Heart left ventricle (tissue), 16 donors: ENCODE measurements around the gene SZRD1. TPM values are rescaled to one million over a fixed set of nuclear protein-coding genes. Genes with fewer than 3 reads are reported as not detected.

ENCODE experiments used
- ATAC-seq, 4 donors: fragments of 200-7000 bp; cut with Tn5 transposase; one replicate each; pipeline ENCODE4 v1.9.1; 2020 to 2022; ENCODE audit warnings: moderate library complexity in 4 of 4, mild to moderate bottlenecking in 3 of 4, moderate number of reproducible peaks in 1 of 4
- DNase-seq, 5 donors: peaks; one replicate each; pipeline ENCODE4 v3.0.0-alpha.2; 2020
- H3K27ac ChIP-seq, 12 donors: fragments of 200-600 bp; sonication (generic) in 4 of 12; one replicate each; pipeline versions ENCODE4 v1.5.0 to v1.8.0; 2016 to 2022; ENCODE audit warnings: mild to moderate bottlenecking in 2 of 12
- H3K27me3 ChIP-seq, 9 donors: fragments of 200-600 bp; sonication (generic) in 2 of 9; one replicate each; pipeline versions ENCODE4 v1.5.1 to v1.8.0; 2016 to 2022; ENCODE audit warnings: mild to moderate bottlenecking in 3 of 9
- H3K36me3 ChIP-seq, 9 donors: fragments of 200-600 bp; sonication (generic) in 2 of 9; one replicate each; pipeline versions ENCODE4 v1.5.0 to v1.8.0; 2018 to 2022; ENCODE audit warnings: mild to moderate bottlenecking in 2 of 9
- H3K4me1 ChIP-seq, 12 donors: fragments of 200-600 bp; sonication (generic) in 4 of 12; one replicate each; pipeline versions ENCODE4 v1.5.0 to v1.8.0; 2016 to 2022; ENCODE audit warnings: mild to moderate bottlenecking in 3 of 12
- H3K4me3 ChIP-seq, 12 donors: fragments of 200-600 bp; sonication (generic) in 4 of 12; one replicate each; pipeline versions ENCODE4 v1.5.0 to v1.8.0; 2017 to 2022; ENCODE audit warnings: mild to moderate bottlenecking in 9 of 12, moderate library complexity in 4 of 12
- H3K9me3 ChIP-seq, 12 donors: fragments of 200-600 bp; sonication (generic) in 4 of 12; one replicate each; pipeline versions ENCODE4 v1.5.0 to v1.8.0; 2016 to 2022; ENCODE audit warnings: mild to moderate bottlenecking in 1 of 12
- CTCF ChIP-seq, 12 donors: fragments of 200-600 bp; sonication (generic) in 4 of 12; IDR thresholded peaks; one replicate each; pipeline versions ENCODE4 v1.5.0 to v1.8.0; 2018 to 2022; ENCODE audit warnings: antibody characterized with exemption in 12 of 12, mild to moderate bottlenecking in 5 of 12
- POLR2A ChIP-seq, 2 donors: fragments of 450-650 bp; IDR thresholded peaks; one replicate each; pipeline ENCODE4 v1.6.1; 2017; ENCODE audit warnings: antibody characterized with exemption in 2 of 2, mild to moderate bottlenecking in 2 of 2, moderate library complexity in 2 of 2
- WGBS, 4 donors: extraction: QIAGEN DNeasy Blood & Tissue Kit in 2 of 4; methylation state at CpG; one replicate each; pipeline versions ENCODE4 v1.1.5 to v1.1.7; 2013 to 2018; 5-methylcytosine and 5-hydroxymethylcytosine counted together
- intact Hi-C, 10 donors: fragments of 100-400 bp; cut with DNase I; formaldehyde crosslinking; loops; one replicate each; pipeline versions ENCODE4 v1.11.1 to v1.14.2; 2022
- polyA plus RNA-seq, 2 donors: library from polyadenylated mRNA; stranded (reverse); fragments of 200-250 nt; gene quantifications; one replicate each; pipeline ENCODE4 v1.2.3, GENCODE V29; 2013
- total RNA-seq, 9 donors: library from RNA; depleted of rRNA in 2 of 9; stranded (reverse); fragments of >200 nt in 2 of 9; fragmentation: NEBNext Ultra II Directional in 3 of 9; extraction: Animal tissue kit (Norgen Biotek cat#: 25700) in 3 of 9; gene quantifications; one replicate each; pipeline versions ENCODE4 v1.1.0 to v1.2.4, GENCODE V29; 2016 to 2023
- donor health status: ischemic (EF 13 %, LVEDD 7.1; RV severe dilation, severe dysfunction).
- donor health status: healthy with polysubstance abuse.
- donor health status: DM: no; HTN: yes; CAD: no.
- donor health status: DM: no; HTN: no; CAD: no.
- donor health status: ischemic (EF 25% LVEDD 6.9; RV normal size, moderate dysfunction).
- donor health status: ischemic (EF 25% LVEDD 5.7; RV mildly dilated, moderate dysfunction).
- donor health status: healthy.
- donor health status: DM: yes; HTN: yes; CAD: no.
- donor health status: ischemic (EF 35%, LVEDD 5.7; RV mildly dilated, moderate dysfunction).
- donor health status: nonischemic (EF 11% LVEDD 7.7; RV severe dilation, severe dysfunction).
- donor health status: DM: yes; HTN: yes; CAD: no.
- donor health status: PGD.
- donor health status: ischemic (EF 29% LVEDD 5.4; RV normal size, mild dysfunction).
- donor health status: nonischemic (EF 23%, LVEDD 6.1; RV moderate dilation, normal function).

SZRD1 gene
- total and polyA plus RNA-seq, 11 donors, result 54.4 to 140 (median 94.4) TPM

DNA sequence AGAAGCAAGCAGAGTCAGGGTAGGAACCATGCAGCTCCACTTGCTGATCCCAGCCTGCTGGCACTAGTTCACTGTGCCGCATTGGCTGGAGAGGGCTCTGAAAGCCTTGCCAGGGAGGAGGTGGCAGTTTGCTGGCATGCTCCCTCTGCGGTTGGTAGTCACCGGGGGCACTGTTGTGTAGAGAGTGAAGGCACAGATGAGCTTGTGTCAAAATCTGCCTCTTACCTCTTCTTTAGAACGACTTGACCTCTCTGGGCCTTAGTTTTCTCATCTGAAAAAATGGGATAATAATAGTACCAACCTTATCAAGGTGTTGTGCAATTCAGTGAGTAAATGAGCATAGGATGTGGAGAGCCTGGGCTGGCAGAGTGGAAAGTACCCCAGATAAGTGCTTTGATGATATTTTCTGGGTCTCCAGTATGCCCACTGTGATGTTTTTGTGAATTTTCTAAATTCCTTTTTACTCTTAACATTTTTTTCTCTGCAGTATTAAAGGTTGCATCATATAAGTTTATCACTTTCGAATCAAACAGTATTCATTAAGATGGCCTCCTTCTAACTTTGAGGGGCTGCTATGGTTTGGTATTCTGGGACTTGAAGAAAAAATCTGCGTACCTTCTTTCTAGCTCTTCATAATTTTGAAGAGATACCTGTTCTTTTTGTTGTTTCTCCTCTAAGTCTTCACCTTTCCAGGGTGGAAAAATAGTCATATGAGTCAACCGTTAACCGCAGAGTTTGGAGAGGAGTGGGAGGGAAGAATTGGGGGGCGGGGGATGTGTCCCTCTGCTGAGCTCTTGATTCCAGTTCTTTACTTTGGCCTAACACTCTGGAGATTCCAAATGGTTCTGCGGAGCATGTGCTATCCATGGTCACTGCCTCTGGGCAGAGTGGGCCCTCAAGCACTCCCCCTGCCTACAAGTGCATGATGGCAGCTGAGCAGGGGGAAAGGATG lies 26.8 kb downstream of the SZRD1 start:
- Histone ChIP-seq H3K4me1 (peaks cover 0 to 64% (median 49%) of the 10 kb centered on the region in 12 donors), H3K36me3 (peaks cover 0 to 68% (median 44%) of the 10 kb centered on the region in 9 donors), H3K27me3 (no peaks in the 10 kb centered on the region), H3K9me3 (no peaks in the 10 kb centered on the region), H3K27ac (peak overlapping the region in 1 of 12 donors; percentile 9), H3K4me3 (no peak overlapping the region)
- intact Hi-C loops, result no loop called here
- 76 to 85% (median 84%) methylated on average over 10 of the region's 10 CpGs for WGBS, 4 donors
- ATAC-seq (peak in 3 of 4 donors; percentile 19 to 40 (median 29)), DNase-seq (peak in 1 of 5 donors; percentile 52)
- TF ChIP-seq CTCF (IDR thresholded peaks at IDR 0.05), result no peak
- TF ChIP-seq POLR2A (IDR thresholded peaks at IDR 0.05), result no peak

- no peak for TF ChIP-seq POLR2A (IDR thresholded peaks at IDR 0.05)
- no peak for TF ChIP-seq CTCF (IDR thresholded peaks at IDR 0.05)
- Histone ChIP-seq H3K27ac (no peak overlapping the region), H3K4me3 (no peak overlapping the region), H3K4me1 (peaks cover 0 to 57% (median 46%) of the 10 kb centered on the region in 12 donors), H3K36me3 (peaks cover 0 to 79% (median 48%) of the 10 kb centered on the region in 9 donors), H3K9me3 (no peaks in the 10 kb centered on the region), H3K27me3 (no peaks in the 10 kb centered on the region)
- DNase-seq, result no peak
- no peak for ATAC-seq
- intact Hi-C loops, result no loop called here
- WGBS, 4 donors, result 89 to 94% (median 92%) methylated on average over 13 of the region's 13 CpGs
Measured at GRCh38 chr1:16394977-16395376, 27.9 kb downstream of the SZRD1 start.

DNA sequence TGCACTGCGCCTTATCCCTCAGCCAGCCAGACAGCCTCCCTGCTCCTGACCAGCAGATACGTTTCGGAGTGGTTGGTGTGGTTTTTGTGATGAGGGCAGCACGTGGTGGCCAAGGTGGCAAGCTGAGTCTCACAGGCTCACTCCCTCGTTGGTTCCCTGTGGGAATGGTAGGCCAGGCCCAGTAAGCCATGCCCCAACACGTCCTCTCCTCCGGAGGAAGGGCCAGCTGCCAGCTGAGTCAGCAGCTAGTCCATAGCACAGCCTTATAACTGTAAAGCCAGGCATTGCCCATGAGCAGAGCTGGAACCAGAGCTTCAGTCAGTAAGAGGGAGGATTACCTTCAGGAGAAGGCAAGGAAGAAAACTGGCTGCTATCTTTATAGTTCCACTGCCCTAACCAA lies 29.5 kb downstream of the SZRD1 start:
- peak in 1 of 5 donors; percentile 49 for DNase-seq
- intact Hi-C loops, result no loop called here
- 57 to 70% (median 63%) methylated on average over 7 of the region's 7 CpGs for WGBS, 4 donors
- H3K4me3 ChIP-seq, result no peak overlapping the region
- peak in 1 of 4 donors; percentile 14 for ATAC-seq
- H3K27me3 ChIP-seq, result no peaks in the 10 kb centered on the region
- no peak for TF ChIP-seq CTCF (IDR thresholded peaks at IDR 0.05)
- no peak for TF ChIP-seq POLR2A (IDR thresholded peaks at IDR 0.05)
- H3K36me3 ChIP-seq, result peaks cover 0 to 82% (median 48%) of the 10 kb centered on the region in 9 donors
- no peaks in the 10 kb centered on the region for H3K9me3 ChIP-seq
- H3K27ac ChIP-seq, result peak overlapping the region in 1 of 12 donors; percentile 18
- H3K4me1 ChIP-seq, result peaks cover 0 to 41% (median 30%) of the 10 kb centered on the region in 12 donors

DNA sequence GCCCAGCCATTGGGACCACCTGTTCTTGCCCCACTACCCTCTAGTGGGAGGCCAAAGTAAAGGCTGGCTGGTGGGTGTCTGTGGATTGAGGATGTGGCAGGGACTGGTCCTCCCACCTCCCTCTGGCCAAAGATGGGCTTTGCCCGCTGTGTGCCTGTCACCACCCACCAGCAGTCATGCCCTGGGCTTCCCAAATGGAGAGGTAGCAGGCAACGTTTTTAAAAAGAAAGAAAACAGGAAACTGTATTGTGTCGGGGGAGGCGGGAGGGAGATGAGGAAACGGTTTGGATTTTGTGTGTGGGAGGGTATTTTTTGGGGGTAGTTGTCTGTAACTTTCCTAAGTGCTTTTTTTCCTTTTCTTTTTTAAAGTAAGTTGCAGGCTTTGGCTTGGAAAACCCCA lies 30.1 kb downstream of the SZRD1 start:
- no peak overlapping the region for H3K4me3 ChIP-seq
- H3K27ac ChIP-seq, result peak overlapping the region in 2 of 12 donors; percentile 18 to 40
- no peak for DNase-seq
- WGBS, 4 donors, result 48 to 55% (median 52%) methylated on average over 5 of the region's 5 CpGs
- H3K9me3 ChIP-seq, result no peaks in the 10 kb centered on the region
- H3K36me3 ChIP-seq, result peaks cover 0 to 82% (median 48%) of the 10 kb centered on the region in 9 donors
- intact Hi-C loops, result no loop called here
- ATAC-seq, result no peak
- no peaks in the 10 kb centered on the region for H3K27me3 ChIP-seq
- TF ChIP-seq POLR2A (IDR thresholded peaks at IDR 0.05), result no peak
- no peak for TF ChIP-seq CTCF (IDR thresholded peaks at IDR 0.05)
- H3K4me1 ChIP-seq, result peaks cover 0 to 35% (median 25%) of the 10 kb centered on the region in 12 donors
